HEK293 (cell line): ENCODE data around the gene SLF1.
A peak's percentile ranks its signal among the peaks of the same experiment; 100 is the strongest.

Experiments used
- CTCF ChIA-PET: fragments of 350-600 bp; formaldehyde crosslinking; extraction: SDS; loops from one replicate; lab custom pipeline; 2021; ENCODE audit warnings: antibody characterized with exemption; lab: Yijun Ruan, JAX
- POLR2A ChIA-PET: fragments of 300-600 bp; formaldehyde crosslinking; extraction: SDS; loops from one replicate; lab custom pipeline; 2020; ENCODE audit warnings: antibody characterized with exemption, inconsistent platforms; lab: Yijun Ruan, JAX
- H3K27ac ChIP-seq: fragments of 200-500 bp; sonication (Bioruptor generic); 2 replicates; pipeline ENCODE4 v1.5.1; 2014; ENCODE audit warnings: low read depth, low read length, control low read depth, inconsistent platforms; ENCODE audit errors: extremely low read depth
- H3K36me3 ChIP-seq, 2 experiments: fragments of 200-500 bp in 1 of 2; sonication (Bioruptor generic) in 1 of 2; 1 replicate in 1 of 2; 2 replicates in 1 of 2; pipeline ENCODE4 v1.5.1; 2014 to 2017; ENCODE audit warnings: inconsistent platforms in 2 of 2, low read length in 2 of 2; ENCODE audit not compliant: control insufficient read depth in 2 of 2, insufficient read depth in 1 of 2
- H3K4me1 ChIP-seq: fragments of 200-500 bp; sonication (Bioruptor generic); 2 replicates; pipeline ENCODE4 v1.5.1; 2014; ENCODE audit warnings: mild to moderate bottlenecking, low read length, inconsistent platforms; ENCODE audit not compliant: control insufficient read depth, insufficient read depth
- H3K4me3 ChIP-seq: 2 replicates; pipeline ENCODE4 v1.5.1; 2011; ENCODE audit warnings: low read depth, mild to moderate bottlenecking, control low read depth, low read length, moderate library complexity
- H3K9me3 ChIP-seq: fragments of 200-500 bp; sonication (Bioruptor generic); 2 replicates; pipeline ENCODE4 v1.5.1; 2014; ENCODE audit warnings: low read depth, low read length, inconsistent platforms; ENCODE audit not compliant: control insufficient read depth, insufficient read depth
- ATF2 ChIP-seq: fragments of 450-650 bp; formaldehyde crosslinking; IDR thresholded peaks from 2 replicates; pipeline ENCODE4 v1.5.1; 2016; ENCODE audit warnings: missing biosample characterization, missing genetic modification characterization, low read depth
- FEZF1 ChIP-seq: fragments of 450-650 bp; formaldehyde crosslinking; IDR thresholded peaks from 2 replicates; pipeline ENCODE4 v1.5.1; 2016; ENCODE audit warnings: missing biosample characterization, missing genetic modification characterization
- MEIS1 ChIP-seq: sonication (generic); formaldehyde crosslinking; IDR thresholded peaks from 2 replicates; pipeline ENCODE4 v1.8.1; 2022; ENCODE audit warnings: missing genetic modification reagents, mild to moderate bottlenecking, borderline replicate concordance
- SALL2 ChIP-seq: fragments of 450-650 bp; formaldehyde crosslinking; IDR thresholded peaks from 2 replicates; pipeline ENCODE4 v1.5.0; 2017; ENCODE audit warnings: missing biosample characterization, mild to moderate bottlenecking, missing genetic modification characterization, borderline replicate concordance
- YY2 ChIP-seq: fragments of 450-650 bp; formaldehyde crosslinking; IDR thresholded peaks from 2 replicates; pipeline ENCODE4 v1.5.1; 2016; ENCODE audit warnings: missing biosample characterization, missing genetic modification characterization
- ZFP37 ChIP-seq: fragments of 450-650 bp; formaldehyde crosslinking; IDR thresholded peaks from 2 replicates; pipeline ENCODE4 v1.5.1; 2016; ENCODE audit warnings: missing biosample characterization, missing genetic modification characterization
- ZNF121 ChIP-seq: fragments of 450-650 bp; formaldehyde crosslinking; IDR thresholded peaks from 2 replicates; pipeline ENCODE4 v1.5.1; 2016; ENCODE audit warnings: missing biosample characterization, missing genetic modification characterization
- ZNF221 ChIP-seq: fragments of 450-650 bp; formaldehyde crosslinking; IDR thresholded peaks from 2 replicates; pipeline ENCODE4 v1.5.1; 2017; ENCODE audit warnings: missing biosample characterization, missing genetic modification characterization, borderline replicate concordance
- ZNF302 ChIP-seq: fragments of 450-650 bp; formaldehyde crosslinking; IDR thresholded peaks from 2 replicates; pipeline ENCODE4 v1.5.1; 2016; ENCODE audit warnings: missing biosample characterization, missing genetic modification characterization, low read depth
- ZNF341 ChIP-seq: fragments of 450-650 bp; formaldehyde crosslinking; IDR thresholded peaks from 2 replicates; pipeline ENCODE4; 2016; ENCODE audit warnings: low read depth, missing biosample characterization, missing genetic modification characterization
- ZNF350 ChIP-seq: fragments of 450-650 bp; formaldehyde crosslinking; IDR thresholded peaks from 2 replicates; pipeline ENCODE4 v1.5.0; 2017; ENCODE audit warnings: missing biosample characterization, mild to moderate bottlenecking, missing genetic modification characterization
- ZNF391 ChIP-seq: fragments of 450-650 bp; formaldehyde crosslinking; IDR thresholded peaks from 2 replicates; pipeline ENCODE4 v1.5.1; 2016; ENCODE audit warnings: low read depth, missing biosample characterization, missing genetic modification characterization, borderline replicate concordance
- ZNF433 ChIP-seq: fragments of 450-650 bp; formaldehyde crosslinking; IDR thresholded peaks from 2 replicates; pipeline ENCODE4 v1.5.1; 2016; ENCODE audit warnings: missing biosample characterization, missing genetic modification characterization, low read depth
- ZNF600 ChIP-seq: fragments of 450-650 bp; formaldehyde crosslinking; IDR thresholded peaks from 2 replicates; pipeline ENCODE4 v1.5.1; 2016; ENCODE audit warnings: missing biosample characterization, missing genetic modification characterization
- ZNF654 ChIP-seq: fragments of 450-650 bp; formaldehyde crosslinking; IDR thresholded peaks from 2 replicates; pipeline ENCODE4 v1.5.1; 2016; ENCODE audit warnings: low read depth, missing biosample characterization, missing genetic modification characterization
- ZNF747 ChIP-seq: fragments of 450-650 bp; formaldehyde crosslinking; IDR thresholded peaks from 2 replicates; pipeline ENCODE4 v1.5.1; 2016; ENCODE audit warnings: missing biosample characterization, missing genetic modification characterization
- ZSCAN4 ChIP-seq: fragments of 450-650 bp; formaldehyde crosslinking; IDR thresholded peaks from 2 replicates; pipeline ENCODE4 v1.5.1; 2017; ENCODE audit warnings: missing biosample characterization, missing genetic modification characterization
- TF ChIP-seq, protein P1 (sequence below): fragments of 450-650 bp; formaldehyde crosslinking; IDR thresholded peaks from 2 replicates; pipeline ENCODE4 v1.5.1; 2016; ENCODE audit warnings: missing biosample characterization, missing genetic modification characterization

SLF1 gene

GRCh38 chr5:94682814-94683520 lies 64.5 kb downstream of the SLF1 start:
- peaks cover 26 to 27% of the 10 kb centered on the region in 2 experiments for H3K36me3 ChIP-seq
- ChIA-PET CTCF (no interaction called here), POLR2A (no interaction called here)
- H3K27ac ChIP-seq, result no peak overlapping the region
- no peaks in the 10 kb centered on the region for H3K9me3 ChIP-seq
- no peaks in the 10 kb centered on the region for H3K4me1 ChIP-seq
- H3K4me3 ChIP-seq, result no peak overlapping the region
- no peak for TF ChIP-seq ZNF350 (tag by site-specific recombination)
- no peak for TF ChIP-seq ZNF747 (tag by site-specific recombination)
- no peak for TF ChIP-seq SALL2
- peak; percentile 40; the same call in 1 of the 2 replicates for TF ChIP-seq ATF2 (tag by site-specific recombination)
- TF ChIP-seq, all 188 proteins: peak for 1

DNA sequence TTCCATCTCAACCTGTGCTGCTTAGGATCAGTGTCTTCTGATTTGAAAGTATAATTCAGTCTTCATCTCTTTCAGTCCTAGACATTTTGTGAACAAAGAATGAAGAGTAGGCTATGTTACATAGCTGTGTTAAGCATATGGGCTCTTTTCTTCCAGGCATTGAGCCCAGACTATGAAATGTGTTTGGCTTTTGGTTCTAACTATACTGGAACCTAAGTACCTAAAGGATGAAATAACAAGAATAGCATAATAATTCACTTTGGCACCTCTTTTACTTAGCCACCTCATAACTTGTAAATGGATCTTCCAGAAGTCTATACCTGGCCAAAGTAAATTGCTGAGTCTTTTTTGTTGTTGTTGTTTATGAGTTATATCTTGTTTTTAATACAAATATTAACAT lies 71.4 kb downstream of the SLF1 start:
- peaks cover 20% of the 10 kb centered on the region for H3K4me1 ChIP-seq
- H3K27ac ChIP-seq, result no peak overlapping the region
- CTCF ChIA-PET, result no interaction called here
- no peak overlapping the region for H3K4me3 ChIP-seq
- no peaks in the 10 kb centered on the region for H3K9me3 ChIP-seq
- H3K36me3 ChIP-seq, result peaks cover 35 to 42% of the 10 kb centered on the region in 2 experiments
- POLR2A ChIA-PET, result no interaction called here
- no peak for TF ChIP-seq FEZF1 (tag by site-specific recombination)
- TF ChIP-seq ZNF121 (tag by site-specific recombination), result no peak
- TF ChIP-seq ZFP37 (tag by site-specific recombination), result no peak
- no peak for TF ChIP-seq MEIS1
- TF ChIP-seq ZNF600 (tag by site-specific recombination), result peak; percentile 49; the same call in 1 of the 2 replicates
- no peak for TF ChIP-seq ZNF221 (tag by site-specific recombination)
- no peak for TF ChIP-seq ZNF341 (tag by site-specific recombination)

GRCh38 chr5:94690778-94691177 lies 72.3 kb downstream of the SLF1 start:
- no peak overlapping the region for H3K4me3 ChIP-seq

More at GRCh38 chr5:94690778-94691177, 72.3 kb downstream of the SLF1 start:
- Histone ChIP-seq H3K27ac (no peak overlapping the region), H3K9me3 (no peaks in the 10 kb centered on the region), H3K36me3 (peaks cover 36 to 37% of the 10 kb centered on the region in 2 experiments), H3K4me1 (peaks cover 20% of the 10 kb centered on the region)
- CTCF ChIA-PET, result no interaction called here
- TF ChIP-seq YY2 (tag by site-specific recombination) (0 out of 2 replicates have a peak, but pooled peaks have one; percentile 40), ZNF341 (tag by site-specific recombination) (no peak), ZNF302 (tag by site-specific recombination) (no peak), ZNF391 (tag by site-specific recombination) (no peak), ZNF433 (tag by site-specific recombination) (no peak), ZSCAN4 (tag by site-specific recombination) (peak; percentile 52; the same call in 1 of the 2 replicates), ZNF654 (tag by site-specific recombination) (0 out of 2 replicates have a peak, but pooled peaks have one; percentile 5)
- TF ChIP-seq, protein P1, sequence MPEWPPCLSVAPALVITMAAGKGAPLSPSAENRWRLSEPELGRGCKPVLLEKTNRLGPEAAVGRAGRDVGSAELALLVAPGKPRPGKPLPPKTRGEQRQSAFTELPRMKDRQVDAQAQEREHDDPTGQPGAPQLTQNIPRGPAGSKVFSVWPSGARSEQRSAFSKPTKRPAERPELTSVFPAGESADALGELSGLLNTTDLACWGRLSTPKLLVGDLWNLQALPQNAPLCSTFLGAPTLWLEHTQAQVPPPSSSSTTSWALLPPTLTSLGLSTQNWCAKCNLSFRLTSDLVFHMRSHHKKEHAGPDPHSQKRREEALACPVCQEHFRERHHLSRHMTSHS (tag by site-specific recombination), result no peak
- POLR2A ChIA-PET, result no interaction called here
